GM23248 (cell line): ENCODE results near the gene TNIP1. TPM values are rescaled to one million over a fixed set of nuclear protein-coding genes. Genes with fewer than 3 reads are reported as not detected.
A peak's percentile ranks its signal among the peaks of the same experiment; 100 is the strongest.

ENCODE experiments used
- DNase-seq: peaks from one replicate; pipeline ENCODE4 v3.0.0-alpha.2; 2015
- H2AFZ ChIP-seq: fragments of 200-600 bp; sonication (generic); 2 replicates; pipeline ENCODE4 v1.6.1; 2016; ENCODE audit warnings: antibody characterized with exemption
- H3F3A ChIP-seq: fragments of 200-600 bp; sonication (generic); 2 replicates; pipeline ENCODE4 v1.6.1; 2016; ENCODE audit warnings: mild to moderate bottlenecking, antibody characterized with exemption, mixed run types; ENCODE audit not compliant: insufficient read depth
- H3K27ac ChIP-seq: fragments of 200-600 bp; sonication (generic); 2 replicates; pipeline ENCODE4 v1.5.1; 2016; ENCODE audit warnings: mild to moderate bottlenecking
- H3K27me3 ChIP-seq: fragments of 200-600 bp; sonication (generic); replicated peaks from 2 replicates; pipeline ENCODE4 v1.6.1; 2016; ENCODE audit warnings: mild to moderate bottlenecking; ENCODE audit not compliant: insufficient read depth
- H3K36me3 ChIP-seq: fragments of 200-600 bp; sonication (generic); 2 replicates; pipeline ENCODE4 v1.6.1; 2016; ENCODE audit warnings: low read depth, mild to moderate bottlenecking
- H3K4me1 ChIP-seq: fragments of 200-600 bp; sonication (generic); 2 replicates; pipeline ENCODE4 v1.6.1; 2016; ENCODE audit warnings: mild to moderate bottlenecking; ENCODE audit not compliant: insufficient read depth
- H3K4me2 ChIP-seq: fragments of 200-600 bp; sonication (generic); one replicate; pipeline ENCODE4 v1.6.1; 2016; ENCODE audit warnings: mild to moderate bottlenecking; ENCODE audit not compliant: unreplicated experiment
- H3K4me3 ChIP-seq: fragments of 200-600 bp; sonication (generic); 2 replicates; pipeline ENCODE4 v1.5.1; 2016; ENCODE audit warnings: mild to moderate bottlenecking
- H3K79me2 ChIP-seq: fragments of 200-600 bp; sonication (generic); 2 replicates; pipeline ENCODE4 v1.6.1; 2016; ENCODE audit warnings: mild to moderate bottlenecking; ENCODE audit not compliant: insufficient read depth
- H3K9ac ChIP-seq: fragments of 200-600 bp; sonication (generic); 2 replicates; pipeline ENCODE4 v1.6.1; 2016; ENCODE audit warnings: mild to moderate bottlenecking
- H3K9me2 ChIP-seq: fragments of 200-600 bp; sonication (generic); 2 replicates; pipeline ENCODE4 v1.6.1; 2016; ENCODE audit warnings: mixed run types, mild to moderate bottlenecking, moderate library complexity; ENCODE audit not compliant: insufficient read depth
- H3K9me3 ChIP-seq: fragments of 200-600 bp; sonication (generic); one replicate; pipeline ENCODE4 v1.6.1; 2017; ENCODE audit warnings: low read depth
- H4K20me1 ChIP-seq: fragments of 200-600 bp; sonication (generic); 2 replicates; pipeline ENCODE4 v1.6.0; 2016; ENCODE audit not compliant: insufficient read depth
- EZH2 ChIP-seq: fragments of 200-600 bp; sonication (generic); IDR thresholded peaks from 2 replicates; pipeline ENCODE4 v1.6.1; 2018; ENCODE audit warnings: antibody characterized with exemption, mild to moderate bottlenecking; ENCODE audit not compliant: insufficient read depth, poor library complexity, severe bottlenecking
- EZH2phosphoT487 ChIP-seq: fragments of 200-600 bp; sonication (generic); IDR thresholded peaks from 2 replicates; pipeline ENCODE4 v1.6.1; 2018; ENCODE audit warnings: antibody characterized with exemption, moderate library complexity, mild to moderate bottlenecking, low read depth; ENCODE audit not compliant: insufficient read depth
- WGBS, 2 experiments: methylation state at CpG; one replicate each; pipeline ENCODE4 v1.1.6; 2015 to 2017; ENCODE audit warnings: low lambda C conversion rate in 2 of 2, low coverage in 1 of 2; ENCODE audit errors: missing lambda C conversion rate in 2 of 2; 5-methylcytosine and 5-hydroxymethylcytosine counted together
- in situ Hi-C: fragments of 300-500 bp; cut with MboI; formaldehyde crosslinking; loops from 2 replicates; pipeline ENCODE4 v1.15.0; 2020
- polyA plus RNA-seq: library from polyadenylated mRNA; unstranded; fragments of >200 nt; fragmentation: Nextera tagmentation; extraction: Ambion mirVana; gene quantifications from 2 replicates; pipeline ENCODE4 v1.2.1, GENCODE V29; 2016
- total RNA-seq: library from RNA; depleted of rRNA; stranded (reverse); fragments of >200 nt; shearing (Covaris generic); gene quantifications from 2 replicates; pipeline ENCODE4 v1.2.3, GENCODE V29; 2014

Gene TNIP1
- total and polyA plus RNA-seq, 2 experiments from 2014 or later: 43.2 to 88.8 TPM

DNA sequence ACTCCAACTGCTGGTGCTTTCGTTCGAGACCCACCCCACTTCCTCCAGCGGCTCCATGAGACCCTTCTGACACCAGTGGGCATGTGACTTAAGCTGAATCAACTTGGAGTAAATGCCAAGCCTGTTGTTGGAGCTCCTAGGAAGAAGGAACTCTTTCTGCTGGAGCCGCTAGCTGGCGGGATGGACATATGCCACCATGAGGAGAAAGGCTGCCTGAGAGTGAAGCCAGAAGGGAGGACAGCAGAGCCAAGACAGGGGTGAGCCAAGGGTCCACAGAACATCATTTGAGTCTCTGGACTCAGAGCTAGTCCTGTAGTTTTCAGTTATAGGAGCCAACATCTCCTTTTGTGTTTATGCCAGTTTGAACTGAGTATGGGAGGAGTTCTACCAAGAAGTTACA, 40.8 kb upstream of the TNIP1 start:
- H3K36me3 ChIP-seq: peaks cover 49% of the 10 kb centered on the region
- H3K27ac ChIP-seq: no peak overlapping the region
- H3K79me2 ChIP-seq: peaks cover 7% of the 10 kb centered on the region; the same call in 1 of the 2 replicates
- H3K4me2 ChIP-seq: no peak overlapping the region
- H3K9ac ChIP-seq: no peak overlapping the region
- no peaks in the 10 kb centered on the region for H3K9me2 ChIP-seq
- no peak overlapping the region for H3K4me3 ChIP-seq
- 56 to 57% methylated on average over 5 of the region's 5 CpGs for WGBS, 2 experiments
- TF ChIP-seq EZH2phosphoT487 (no peak), EZH2 (no peak)
- no peaks in the 10 kb centered on the region for H4K20me1 ChIP-seq
- DNase-seq: no peak
- in situ Hi-C loops: no loop called here
- H2AFZ ChIP-seq: no peak overlapping the region
- H3K27me3 ChIP-seq: no peaks in the 10 kb centered on the region
- peaks cover 47% of the 10 kb centered on the region for H3F3A ChIP-seq
- no peaks in the 10 kb centered on the region for H3K9me3 ChIP-seq
- H3K4me1 ChIP-seq: no peaks in the 10 kb centered on the region

DNA sequence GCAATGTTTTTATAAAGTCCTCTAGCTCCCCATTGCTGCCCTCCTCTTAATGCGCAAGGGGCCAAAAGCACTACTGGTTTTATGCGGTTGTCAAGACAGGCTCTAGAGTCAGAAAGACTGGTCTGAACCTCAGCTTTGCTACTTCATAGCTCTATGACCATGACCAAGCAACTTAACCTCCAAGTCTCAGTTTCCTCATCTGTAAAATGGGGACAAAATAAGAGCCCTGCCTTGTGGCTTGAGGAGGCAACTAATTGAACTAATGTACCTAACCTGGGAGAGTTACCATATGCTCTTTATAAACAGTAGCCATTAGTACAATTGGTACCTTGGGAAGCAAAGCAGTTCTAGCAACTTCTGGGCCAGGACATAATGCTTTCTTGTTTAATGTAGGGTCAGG, 40.3 kb upstream of the TNIP1 start:
- Histone ChIP-seq H3K36me3 (peaks cover 49% of the 10 kb centered on the region), H3K4me2 (no peak overlapping the region)

DNA sequence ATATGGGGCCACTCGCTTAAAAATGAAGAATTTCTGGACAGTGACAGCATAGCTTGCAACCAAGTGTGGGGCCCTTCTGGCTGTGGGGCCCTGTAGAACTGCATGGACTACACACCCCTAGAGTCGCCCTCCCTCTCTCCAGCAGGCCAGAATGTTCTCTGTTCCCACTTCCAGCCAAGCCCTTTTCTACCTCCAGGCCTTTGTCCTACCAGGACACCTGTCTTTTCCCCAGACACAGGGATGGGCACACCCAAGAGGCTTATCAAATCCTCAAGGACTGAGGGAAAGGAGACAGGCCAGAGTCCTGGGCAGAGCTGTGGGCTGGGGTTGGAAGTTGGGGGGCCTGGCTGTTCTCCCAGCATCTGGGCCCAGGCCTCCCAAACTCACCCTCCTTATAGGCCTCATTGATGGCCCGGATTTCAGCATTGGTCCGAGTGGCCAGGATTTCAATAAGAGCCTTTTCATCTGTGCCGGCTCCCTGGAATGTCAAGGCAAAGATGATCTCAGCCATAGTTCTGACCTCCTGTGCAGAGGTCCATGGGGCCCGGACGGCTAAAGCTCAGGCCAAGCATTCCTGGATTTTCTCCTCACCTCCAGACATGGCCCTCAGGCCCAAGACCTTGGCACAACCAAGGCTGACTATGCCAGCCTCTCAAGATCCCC, 38.2 kb upstream of the TNIP1 start:
- H3K4me2 ChIP-seq: no peak overlapping the region
- in situ Hi-C loops: loop anchor here (5.0 kb wide), 1 partner anchor 67 kb away; no protein-coding TSS in a partner anchor
- H3K4me3 ChIP-seq: no peak overlapping the region
- H3K79me2 ChIP-seq: peaks cover 5% of the 10 kb centered on the region; the same call in 1 of the 2 replicates
- no peak overlapping the region for H3K9ac ChIP-seq
- H3K27me3 ChIP-seq: no peaks in the 10 kb centered on the region
- peaks cover 45% of the 10 kb centered on the region for H3K36me3 ChIP-seq
- no peaks in the 10 kb centered on the region for H3K9me3 ChIP-seq
- H3K4me1 ChIP-seq: no peaks in the 10 kb centered on the region
- no peaks in the 10 kb centered on the region for H4K20me1 ChIP-seq
- TF ChIP-seq EZH2phosphoT487 (no peak), EZH2 (no peak)
- no peak overlapping the region for H2AFZ ChIP-seq
- 97 to 98% methylated on average over 7 of the region's 7 CpGs for WGBS, 2 experiments
- H3F3A ChIP-seq: peaks cover 60% of the 10 kb centered on the region
- no peak overlapping the region for H3K27ac ChIP-seq
- H3K9me2 ChIP-seq: no peaks in the 10 kb centered on the region
- no peak for DNase-seq

More for the DNA sequence above, 40.3 kb upstream of the TNIP1 start:
- DNase-seq: no peak
- Histone ChIP-seq H3K9ac (no peak overlapping the region), H3K27me3 (no peaks in the 10 kb centered on the region), H3K4me1 (no peaks in the 10 kb centered on the region), H3F3A (peaks cover 51% of the 10 kb centered on the region), H3K79me2 (peaks cover 7% of the 10 kb centered on the region; the same call in 1 of the 2 replicates), H2AFZ (no peak overlapping the region), H3K9me2 (no peaks in the 10 kb centered on the region), H3K9me3 (no peaks in the 10 kb centered on the region), H3K27ac (no peak overlapping the region), H3K4me3 (no peak overlapping the region), H4K20me1 (no peaks in the 10 kb centered on the region)
- WGBS, 2 experiments: 98 to 100% methylated on average over 2 of the region's 2 CpGs
- no peak for TF ChIP-seq EZH2
- no peak for TF ChIP-seq EZH2phosphoT487
- in situ Hi-C loops: no loop called here

- 11% methylated on average over 7 of the region's 7 CpGs for WGBS, 2 experiments
- peak; percentile 75 for DNase-seq
- in situ Hi-C loops: loop anchor here (5.0 kb wide), 1 partner anchor 63 kb away; no protein-coding TSS in a partner anchor
- no peak overlapping the region for H2AFZ ChIP-seq
- no peaks in the 10 kb centered on the region for H4K20me1 ChIP-seq
- TF ChIP-seq EZH2phosphoT487 (no peak), EZH2 (no peak)
- H3K79me2 ChIP-seq: peaks cover 5% of the 10 kb centered on the region; the same call in 1 of the 2 replicates
- H3F3A ChIP-seq: peaks cover 44% of the 10 kb centered on the region
- H3K9me3 ChIP-seq: no peaks in the 10 kb centered on the region
- H3K27me3 ChIP-seq: no peaks in the 10 kb centered on the region
- no peaks in the 10 kb centered on the region for H3K4me1 ChIP-seq
- no peak overlapping the region for H3K27ac ChIP-seq
- no peak overlapping the region for H3K4me2 ChIP-seq
- no peak overlapping the region for H3K9ac ChIP-seq
- H3K36me3 ChIP-seq: peaks cover 53% of the 10 kb centered on the region
- no peak overlapping the region for H3K4me3 ChIP-seq
- no peaks in the 10 kb centered on the region for H3K9me2 ChIP-seq
These were observed 34.6 kb upstream of the TNIP1 start for GRCh38 chr5:151115272-151115905.
